GM23338 (cell line): ENCODE data around the gene CPSF2. TPM values are rescaled to one million over a fixed set of nuclear protein-coding genes. Genes with fewer than 3 reads are reported as not detected.

Experiments
- ATAC-seq: fragments of 200-7000 bp; cut with Tn5 transposase; 3 replicates; pipeline ENCODE4 v1.9.1; 2020
- DNase-seq: peaks from one replicate; pipeline ENCODE4 v3.0.0-alpha.2; 2015; ENCODE audit warnings: low spot score
- H2AFZ ChIP-seq: fragments of 200-600 bp; sonication (generic); 2 replicates; pipeline ENCODE4 v1.8.0; 2016; ENCODE audit warnings: antibody characterized with exemption, mild to moderate bottlenecking, moderate library complexity
- H3F3A ChIP-seq: fragments of 200-600 bp; sonication (generic); replicated peaks from 2 replicates; pipeline ENCODE4 v1.8.0; 2017; ENCODE audit warnings: antibody characterized with exemption, mixed run types, low read depth
- H3K27ac ChIP-seq: fragments of 200-600 bp; sonication (generic); 2 replicates; pipeline ENCODE4 v1.6.1; 2016; ENCODE audit warnings: low read depth
- H3K27me3 ChIP-seq: fragments of 200-600 bp; sonication (generic); 2 replicates; pipeline ENCODE4 v1.8.0; 2016; ENCODE audit warnings: mild to moderate bottlenecking, mixed run types, moderate library complexity; ENCODE audit not compliant: insufficient read depth
- H3K36me3 ChIP-seq: fragments of 200-600 bp; sonication (generic); 2 replicates; pipeline ENCODE4 v1.8.0; 2016; ENCODE audit warnings: mild to moderate bottlenecking; ENCODE audit not compliant: insufficient read depth
- H3K4me1 ChIP-seq: fragments of 200-600 bp; sonication (generic); 2 replicates; pipeline ENCODE4 v1.8.0; 2016; ENCODE audit warnings: mild to moderate bottlenecking, moderate library complexity; ENCODE audit not compliant: insufficient read depth
- H3K4me2 ChIP-seq: fragments of 200-600 bp; sonication (generic); 2 replicates; pipeline ENCODE4 v1.7.1; 2017; ENCODE audit warnings: mixed run types
- H3K4me3 ChIP-seq: fragments of 200-600 bp; sonication (generic); 2 replicates; pipeline ENCODE4 v1.6.1; 2016; ENCODE audit warnings: mixed run types
- H3K79me2 ChIP-seq: fragments of 200-600 bp; sonication (generic); replicated peaks from 2 replicates; pipeline ENCODE4 v1.8.0; 2017; ENCODE audit warnings: mild to moderate bottlenecking; ENCODE audit not compliant: insufficient read depth
- H3K9me2 ChIP-seq: fragments of 200-600 bp; sonication (generic); 2 replicates; pipeline ENCODE4 v1.8.0; 2017; ENCODE audit not compliant: insufficient read depth
- H4K20me1 ChIP-seq: fragments of 200-600 bp; sonication (generic); replicated peaks from 2 replicates; pipeline ENCODE4 v1.8.0; 2017; ENCODE audit warnings: mild to moderate bottlenecking; ENCODE audit not compliant: insufficient read depth
- H3K27ac Mint-ChIP-seq: 2 replicates; pipeline ENCODE4 v1.8.0; 2020; ENCODE audit warnings: inconsistent platforms, mild to moderate bottlenecking, moderate library complexity, mixed read lengths
- H3K27me3 Mint-ChIP-seq: 3 replicates; pipeline ENCODE4 v1.8.0; 2022; ENCODE audit warnings: low read depth, mild to moderate bottlenecking, moderate library complexity, mixed read lengths, inconsistent platforms; ENCODE audit not compliant: insufficient read depth, poor library complexity
- H3K36me3 Mint-ChIP-seq: 3 replicates; pipeline ENCODE4 v1.8.0; 2021; ENCODE audit warnings: low read depth, mild to moderate bottlenecking, inconsistent platforms, moderate library complexity, mixed read lengths
- H3K4me1 Mint-ChIP-seq: 3 replicates; pipeline ENCODE4 v1.8.0; 2020; ENCODE audit warnings: mild to moderate bottlenecking, inconsistent platforms, mixed read lengths
- H3K4me3 Mint-ChIP-seq: 3 replicates; pipeline ENCODE4 v1.8.0; 2021; ENCODE audit warnings: moderate library complexity, mild to moderate bottlenecking, inconsistent platforms, mixed read lengths
- H3K9me3 Mint-ChIP-seq: 3 replicates; pipeline ENCODE4 v1.8.0; 2020; ENCODE audit warnings: moderate library complexity, mild to moderate bottlenecking, inconsistent platforms, mixed read lengths
- CREB1 ChIP-seq: fragments of 250-450 bp; sonication (Bioruptor Pico); IDR thresholded peaks from 2 replicates; pipeline ENCODE4 v1.5.0; 2020; ENCODE audit warnings: low read depth, mild to moderate bottlenecking, moderate library complexity
- ETS1 ChIP-seq: IDR thresholded peaks from 2 replicates; pipeline ENCODE4 v1.6.1; 2016; ENCODE audit warnings: antibody characterized with exemption
- EZH2 ChIP-seq: fragments of 200-600 bp; sonication (generic); IDR thresholded peaks from one replicate; pipeline ENCODE4 v1.8.0; 2017; ENCODE audit warnings: antibody characterized with exemption, mild to moderate bottlenecking, low read depth; ENCODE audit not compliant: unreplicated experiment
- EZH2phosphoT487 ChIP-seq: fragments of 200-600 bp; sonication (generic); IDR thresholded peaks from one replicate; pipeline ENCODE4 v1.8.1; 2018; ENCODE audit warnings: antibody characterized with exemption; ENCODE audit not compliant: unreplicated experiment
- JUNB ChIP-seq: IDR thresholded peaks from one replicate; pipeline ENCODE4 v1.6.1; 2016; ENCODE audit warnings: antibody characterized with exemption; ENCODE audit not compliant: unreplicated experiment
- NANOG ChIP-seq: IDR thresholded peaks from 2 replicates; pipeline ENCODE4 v1.6.1; 2016; ENCODE audit warnings: antibody characterized with exemption, borderline replicate concordance
- POLR2AphosphoS5 ChIP-seq: IDR thresholded peaks from 2 replicates; pipeline ENCODE4 v1.6.1; 2016; ENCODE audit warnings: antibody characterized with exemption, low read depth
- REST ChIP-seq: IDR thresholded peaks from one replicate; pipeline ENCODE4 v1.6.1; 2018; ENCODE audit warnings: antibody characterized with exemption; ENCODE audit not compliant: unreplicated experiment
- STAT1 ChIP-seq: IDR thresholded peaks from one replicate; pipeline ENCODE4 v1.6.1; 2016; ENCODE audit warnings: antibody characterized with exemption; ENCODE audit not compliant: unreplicated experiment
- ZNF114 ChIP-seq: fragments of 250-450 bp; sonication (Bioruptor Pico); IDR thresholded peaks from 2 replicates; pipeline ENCODE4 v1.5.0; 2020; ENCODE audit warnings: mild to moderate bottlenecking, moderate library complexity
- ZNF331 ChIP-seq: fragments of 250-450 bp; sonication (Bioruptor Pico); IDR thresholded peaks from 2 replicates; pipeline ENCODE4 v1.5.0; 2020; ENCODE audit warnings: low read depth, mild to moderate bottlenecking, moderate library complexity
- ZNF462 ChIP-seq: fragments of 250-450 bp; sonication (Bioruptor Pico); IDR thresholded peaks from 2 replicates; pipeline ENCODE4 v1.5.0; 2020; ENCODE audit warnings: mild to moderate bottlenecking, moderate library complexity
- polyA plus RNA-seq: library from polyadenylated mRNA; unstranded; fragments of >200 nt; fragmentation: Nextera tagmentation; extraction: Ambion mirVana; gene quantifications from 2 replicates; pipeline ENCODE4 v1.2.1, GENCODE V29; 2016
- total RNA-seq: library from RNA; depleted of rRNA; stranded (reverse); fragments of >200 nt; shearing (Covaris generic); gene quantifications from 2 replicates; pipeline ENCODE4 v1.2.3, GENCODE V29; 2014
- TF ChIP-seq, protein P1 (sequence below), 2 experiments: fragments of 200-600 bp in 1 of 2; sonication (generic) in 1 of 2; conservative IDR thresholded peaks; 2 replicates each; pipeline versions ENCODE4 v1.5.1 to v1.6.1; 2016 to 2017; ENCODE audit warnings: antibody characterized with exemption in 2 of 2, low read depth in 2 of 2, mild to moderate bottlenecking in 2 of 2, moderate library complexity in 1 of 2

The CPSF2 gene
- total and polyA plus RNA-seq, 2 experiments from 2014 or later = 54.2 to 112 TPM

DNA sequence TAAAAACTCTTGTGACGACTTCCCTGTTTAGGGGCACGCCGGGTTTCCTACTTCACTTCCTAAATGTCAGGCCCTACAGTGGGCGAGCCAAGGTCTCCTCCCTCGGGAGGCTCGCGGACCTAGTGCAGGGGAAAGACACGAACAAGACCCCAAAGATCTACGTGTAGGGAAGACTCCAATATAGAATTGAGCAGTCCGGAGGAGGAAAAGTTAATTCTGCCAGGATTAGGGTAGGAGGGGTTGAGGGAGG, 16.0 kb upstream of the CPSF2 start:
- peaks cover 3% of the 10 kb centered on the region for H3K27me3 Mint-ChIP-seq
- Histone ChIP-seq H3K79me2 (peaks cover 54% of the 10 kb centered on the region), H3F3A (peaks cover 8% of the 10 kb centered on the region), H3K4me2 (peak overlapping the region; percentile 95), H4K20me1 (peaks cover 5% of the 10 kb centered on the region), H2AFZ (peak overlapping the region; percentile 67), H3K27ac (0 out of 2 replicates have a peak overlapping the region, but pooled peaks have one; percentile 77), H3K9me2 (no peaks in the 10 kb centered on the region), H3K4me3 (peak overlapping the region; percentile 94), H3K27me3 (no peaks in the 10 kb centered on the region), H3K4me1 (peaks cover 5% of the 10 kb centered on the region), H3K36me3 (no peaks in the 10 kb centered on the region)
- H3K4me3 Mint-ChIP-seq = peak overlapping the region; percentile 96
- peak overlapping the region; percentile 54 for H3K27ac Mint-ChIP-seq
- DNase-seq = no peak
- no peak for TF ChIP-seq POLR2AphosphoS5
- no peak for TF ChIP-seq STAT1
- TF ChIP-seq EZH2 = no peak
- TF ChIP-seq, protein P1, sequence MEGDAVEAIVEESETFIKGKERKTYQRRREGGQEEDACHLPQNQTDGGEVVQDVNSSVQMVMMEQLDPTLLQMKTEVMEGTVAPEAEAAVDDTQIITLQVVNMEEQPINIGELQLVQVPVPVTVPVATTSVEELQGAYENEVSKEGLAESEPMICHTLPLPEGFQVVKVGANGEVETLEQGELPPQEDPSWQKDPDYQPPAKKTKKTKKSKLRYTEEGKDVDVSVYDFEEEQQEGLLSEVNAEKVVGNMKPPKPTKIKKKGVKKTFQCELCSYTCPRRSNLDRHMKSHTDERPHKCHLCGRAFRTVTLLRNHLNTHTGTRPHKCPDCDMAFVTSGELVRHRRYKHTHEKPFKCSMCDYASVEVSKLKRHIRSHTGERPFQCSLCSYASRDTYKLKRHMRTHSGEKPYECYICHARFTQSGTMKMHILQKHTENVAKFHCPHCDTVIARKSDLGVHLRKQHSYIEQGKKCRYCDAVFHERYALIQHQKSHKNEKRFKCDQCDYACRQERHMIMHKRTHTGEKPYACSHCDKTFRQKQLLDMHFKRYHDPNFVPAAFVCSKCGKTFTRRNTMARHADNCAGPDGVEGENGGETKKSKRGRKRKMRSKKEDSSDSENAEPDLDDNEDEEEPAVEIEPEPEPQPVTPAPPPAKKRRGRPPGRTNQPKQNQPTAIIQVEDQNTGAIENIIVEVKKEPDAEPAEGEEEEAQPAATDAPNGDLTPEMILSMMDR (conservative IDR thresholded peaks at IDR 0.05; ENCODE audit: low read depth in 2 of 2) = no peak
- TF ChIP-seq CREB1 = no peak
- no peak for TF ChIP-seq ZNF331
- TF ChIP-seq ETS1 = no peak
- no peak for TF ChIP-seq ZNF462
- TF ChIP-seq JUNB = no peak
- no peak for TF ChIP-seq NANOG
- no peak for TF ChIP-seq EZH2phosphoT487
- TF ChIP-seq REST = no peak
- no peak for TF ChIP-seq ZNF114 (CRISPR knock-in tag)
- no peaks in the 10 kb centered on the region for H3K36me3 Mint-ChIP-seq
- peak; percentile 10; the same call in 2 of the 3 replicates for ATAC-seq
- H3K9me3 Mint-ChIP-seq = no peaks in the 10 kb centered on the region; the same call in 2 of the 3 replicates
- H3K4me1 Mint-ChIP-seq = peaks cover 18% of the 10 kb centered on the region
